Activated naive CD8-positive, alpha-beta T cell (primary cell): ENCODE measurements around the gene KCTD13.
"Not testable (repeated sequence)": the region's sequence is repeated elsewhere in the genome, so short reads cannot be mapped to it uniquely, and the experiment has no call there.

Experiments used
- H3K27ac Mint-ChIP-seq: one replicate; pipeline ENCODE4 v1.8.0; 2021; ENCODE audit warnings: mixed read lengths
- H3K27me3 Mint-ChIP-seq: one replicate; pipeline ENCODE4 v1.8.0; 2021; ENCODE audit warnings: mixed read lengths
- H3K36me3 Mint-ChIP-seq: one replicate; pipeline ENCODE4 v1.8.0; 2021; ENCODE audit warnings: mixed read lengths
- H3K4me1 Mint-ChIP-seq: one replicate; pipeline ENCODE4 v1.8.0; 2021; ENCODE audit warnings: low read depth, mixed read lengths
- H3K4me3 Mint-ChIP-seq: one replicate; pipeline ENCODE4 v1.8.0; 2021; ENCODE audit warnings: mild to moderate bottlenecking, mixed read lengths
- H3K9me3 Mint-ChIP-seq: one replicate; pipeline ENCODE4 v1.8.0; 2021; ENCODE audit warnings: low read depth, mixed read lengths

KCTD13 gene

GRCh38 chr16:29889372-29889771 is 36.7 kb downstream of the KCTD13 start:
- not testable (repeated sequence) for H3K4me3 Mint-ChIP-seq, H3K9me3 Mint-ChIP-seq, H3K4me1 Mint-ChIP-seq, H3K27me3 Mint-ChIP-seq, H3K27ac Mint-ChIP-seq, H3K36me3 Mint-ChIP-seq

- H3K36me3 Mint-ChIP-seq: no peaks in the 10 kb centered on the region
- no peak overlapping the region for H3K4me3 Mint-ChIP-seq
- peaks cover 6% of the 10 kb centered on the region for H3K27me3 Mint-ChIP-seq
- H3K4me1 Mint-ChIP-seq: no peaks in the 10 kb centered on the region
- no peaks in the 10 kb centered on the region for H3K9me3 Mint-ChIP-seq
- H3K27ac Mint-ChIP-seq: no peak overlapping the region
Observed at GRCh38 chr16:29883987-29884386, 42.0 kb downstream of the KCTD13 start.

- H3K4me1 Mint-ChIP-seq: peaks cover 10% of the 10 kb centered on the region
- H3K36me3 Mint-ChIP-seq: no peaks in the 10 kb centered on the region
- H3K9me3 Mint-ChIP-seq: no peaks in the 10 kb centered on the region
- H3K27ac Mint-ChIP-seq: no peak overlapping the region
- no peak overlapping the region for H3K4me3 Mint-ChIP-seq
- H3K27me3 Mint-ChIP-seq: peaks cover 10% of the 10 kb centered on the region
Observed at GRCh38 chr16:29881050-29881449, 45.0 kb downstream of the KCTD13 start.

GRCh38 chr16:29878172-29878571 is 47.9 kb downstream of the KCTD13 start:
- no peaks in the 10 kb centered on the region for H3K9me3 Mint-ChIP-seq
- H3K27me3 Mint-ChIP-seq: peaks cover 12% of the 10 kb centered on the region
- no peak overlapping the region for H3K27ac Mint-ChIP-seq
- H3K36me3 Mint-ChIP-seq: no peaks in the 10 kb centered on the region
- peak overlapping the region; percentile 71 for H3K4me3 Mint-ChIP-seq
- H3K4me1 Mint-ChIP-seq: peaks cover 12% of the 10 kb centered on the region

- peaks cover 7% of the 10 kb centered on the region for H3K27me3 Mint-ChIP-seq
- H3K4me3 Mint-ChIP-seq: peak overlapping the region; percentile 71
- no peak overlapping the region for H3K27ac Mint-ChIP-seq
- H3K36me3 Mint-ChIP-seq: no peaks in the 10 kb centered on the region
- H3K9me3 Mint-ChIP-seq: no peaks in the 10 kb centered on the region
- peaks cover 12% of the 10 kb centered on the region for H3K4me1 Mint-ChIP-seq
Observed at GRCh38 chr16:29877266-29877961, 48.6 kb downstream of the KCTD13 start.

- no peak overlapping the region for H3K27ac Mint-ChIP-seq
- no peaks in the 10 kb centered on the region for H3K36me3 Mint-ChIP-seq
- peak overlapping the region; percentile 71 for H3K4me3 Mint-ChIP-seq
- H3K9me3 Mint-ChIP-seq: no peaks in the 10 kb centered on the region
- H3K27me3 Mint-ChIP-seq: peaks cover 7% of the 10 kb centered on the region
- H3K4me1 Mint-ChIP-seq: peaks cover 12% of the 10 kb centered on the region
Observed at GRCh38 chr16:29876594-29877249, 49.3 kb downstream of the KCTD13 start.

- Mint-ChIP-seq H3K27me3 (peaks cover 7% of the 10 kb centered on the region), H3K27ac (no peak overlapping the region), H3K9me3 (no peaks in the 10 kb centered on the region), H3K4me1 (peaks cover 12% of the 10 kb centered on the region), H3K36me3 (no peaks in the 10 kb centered on the region), H3K4me3 (peak overlapping the region; percentile 71)
Observed at GRCh38 chr16:29876217-29876593, 49.8 kb downstream of the KCTD13 start.

GRCh38 chr16:29875206-29875605 is 50.8 kb downstream of the KCTD13 start:
- no peak overlapping the region for H3K4me3 Mint-ChIP-seq

GRCh38 chr16:29873319-29873718 is 52.7 kb downstream of the KCTD13 start:
- Mint-ChIP-seq H3K9me3 (no peaks in the 10 kb centered on the region), H3K36me3 (no peaks in the 10 kb centered on the region), H3K4me1 (peaks cover 12% of the 10 kb centered on the region), H3K27me3 (peaks cover 7% of the 10 kb centered on the region), H3K27ac (no peak overlapping the region), H3K4me3 (no peak overlapping the region)

More at GRCh38 chr16:29875206-29875605, 50.8 kb downstream of the KCTD13 start:
- Mint-ChIP-seq H3K27me3 (peaks cover 7% of the 10 kb centered on the region), H3K36me3 (no peaks in the 10 kb centered on the region), H3K4me1 (peaks cover 12% of the 10 kb centered on the region), H3K9me3 (no peaks in the 10 kb centered on the region), H3K27ac (no peak overlapping the region)

GRCh38 chr16:29871822-29872546 is 54.0 kb downstream of the KCTD13 start:
- no peak overlapping the region for H3K4me3 Mint-ChIP-seq
- no peaks in the 10 kb centered on the region for H3K36me3 Mint-ChIP-seq
- H3K9me3 Mint-ChIP-seq: no peaks in the 10 kb centered on the region
- H3K27me3 Mint-ChIP-seq: peaks cover 4% of the 10 kb centered on the region
- H3K27ac Mint-ChIP-seq: no peak overlapping the region
- peaks cover 6% of the 10 kb centered on the region for H3K4me1 Mint-ChIP-seq

- not testable (repeated sequence) for H3K4me3 Mint-ChIP-seq, H3K36me3 Mint-ChIP-seq, H3K27me3 Mint-ChIP-seq, H3K27ac Mint-ChIP-seq, H3K4me1 Mint-ChIP-seq, H3K9me3 Mint-ChIP-seq
Observed at GRCh38 chr16:29869067-29869466, 57.0 kb downstream of the KCTD13 start.

- Mint-ChIP-seq H3K36me3 (no peaks in the 10 kb centered on the region), H3K27ac (no peak overlapping the region)
Observed at GRCh38 chr16:29868396-29869009, 57.5 kb downstream of the KCTD13 start.

GRCh38 chr16:29864205-29864604 is 61.8 kb downstream of the KCTD13 start:
- Mint-ChIP-seq H3K9me3 (no peaks in the 10 kb centered on the region), H3K4me1 (peaks cover 18% of the 10 kb centered on the region), H3K27me3 (no peaks in the 10 kb centered on the region), H3K36me3 (no peaks in the 10 kb centered on the region), H3K4me3 (no peak overlapping the region), H3K27ac (no peak overlapping the region)

More at GRCh38 chr16:29868396-29869009, 57.5 kb downstream of the KCTD13 start:
- Mint-ChIP-seq H3K4me1 (peaks cover under 1% of the 10 kb centered on the region), H3K9me3 (no peaks in the 10 kb centered on the region), H3K27me3 (no peaks in the 10 kb centered on the region), H3K4me3 (no peak overlapping the region)

- Mint-ChIP-seq H3K4me3 (peak overlapping the region; percentile 96), H3K36me3 (no peaks in the 10 kb centered on the region), H3K9me3 (no peaks in the 10 kb centered on the region), H3K27me3 (no peaks in the 10 kb centered on the region), H3K27ac (peak overlapping the region; percentile 99), H3K4me1 (peaks cover 18% of the 10 kb centered on the region)
Observed at GRCh38 chr16:29863669-29863984, 62.4 kb downstream of the KCTD13 start.
